Bronchial epithelial cell (primary cell): ENCODE results near the gene ZSCAN25. TPM values are rescaled to one million over a fixed set of nuclear protein-coding genes. Genes with fewer than 3 reads are reported as not detected.

Experiments
- DNase-seq: peaks from one replicate; pipeline ENCODE4 v3.0.0-alpha.2; 2010; ENCODE audit warnings: low read depth
- FAIRE-seq: peaks from 2 replicates; lab custom pipeline; 2011; peaks lifted over from hg19 to GRCh38; lab: Jason Lieb, UNC
- H3K27me3 ChIP-seq: 2 replicates; pipeline ENCODE4 v1.5.1; 2011; ENCODE audit warnings: low read length; ENCODE audit not compliant: control insufficient read depth, insufficient read depth
- H3K36me3 ChIP-seq: 2 replicates; pipeline ENCODE4 v1.5.1; 2011; ENCODE audit warnings: low read length; ENCODE audit not compliant: control insufficient read depth, insufficient read depth
- H3K4me3 ChIP-seq: 2 replicates; pipeline ENCODE4 v1.5.1; 2011; ENCODE audit warnings: mild to moderate bottlenecking, low read depth, low read length, control low read depth
- total RNA-seq: library from RNA; depleted of rRNA; stranded (reverse); fragments of >200 nt; gene quantifications from 2 replicates; pipeline ENCODE4 v1.2.1, GENCODE V29; 2014
- TF ChIP-seq, protein P1 (sequence below): IDR thresholded peaks from 2 replicates; pipeline ENCODE4 v1.5.1; 2011; ENCODE audit warnings: mild to moderate bottlenecking, moderate library complexity, low read length, control low read depth, inconsistent platforms; ENCODE audit not compliant: insufficient read depth, severe bottlenecking

Gene ZSCAN25
- total RNA-seq, 1 donor from 2014 or later = 12.4 TPM

DNA sequence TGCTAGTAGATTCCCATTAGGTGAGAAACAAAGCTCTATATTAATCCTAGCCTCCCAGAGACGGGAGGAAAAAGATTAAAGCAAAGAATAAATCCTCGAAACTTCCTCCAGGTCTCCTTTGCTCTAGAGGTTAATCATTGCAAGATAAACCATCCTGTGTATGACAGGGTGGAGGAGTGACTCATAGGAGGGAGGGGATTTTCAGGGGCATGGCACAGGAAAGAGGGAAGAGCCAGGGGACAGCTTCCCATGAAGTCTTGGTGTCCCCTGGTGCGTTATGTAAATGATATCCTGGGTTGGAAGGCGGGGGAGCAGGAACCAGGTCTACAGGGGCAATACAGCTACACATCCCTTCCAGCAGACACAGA is 62.3 kb downstream of the ZSCAN25 start:
- no peaks in the 10 kb centered on the region for H3K27me3 ChIP-seq
- no peak for FAIRE-seq
- H3K4me3 ChIP-seq = peak overlapping the region; percentile 21
- peak; percentile 80 for DNase-seq
- TF ChIP-seq, protein P1, sequence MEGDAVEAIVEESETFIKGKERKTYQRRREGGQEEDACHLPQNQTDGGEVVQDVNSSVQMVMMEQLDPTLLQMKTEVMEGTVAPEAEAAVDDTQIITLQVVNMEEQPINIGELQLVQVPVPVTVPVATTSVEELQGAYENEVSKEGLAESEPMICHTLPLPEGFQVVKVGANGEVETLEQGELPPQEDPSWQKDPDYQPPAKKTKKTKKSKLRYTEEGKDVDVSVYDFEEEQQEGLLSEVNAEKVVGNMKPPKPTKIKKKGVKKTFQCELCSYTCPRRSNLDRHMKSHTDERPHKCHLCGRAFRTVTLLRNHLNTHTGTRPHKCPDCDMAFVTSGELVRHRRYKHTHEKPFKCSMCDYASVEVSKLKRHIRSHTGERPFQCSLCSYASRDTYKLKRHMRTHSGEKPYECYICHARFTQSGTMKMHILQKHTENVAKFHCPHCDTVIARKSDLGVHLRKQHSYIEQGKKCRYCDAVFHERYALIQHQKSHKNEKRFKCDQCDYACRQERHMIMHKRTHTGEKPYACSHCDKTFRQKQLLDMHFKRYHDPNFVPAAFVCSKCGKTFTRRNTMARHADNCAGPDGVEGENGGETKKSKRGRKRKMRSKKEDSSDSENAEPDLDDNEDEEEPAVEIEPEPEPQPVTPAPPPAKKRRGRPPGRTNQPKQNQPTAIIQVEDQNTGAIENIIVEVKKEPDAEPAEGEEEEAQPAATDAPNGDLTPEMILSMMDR = no peak
- no peaks in the 10 kb centered on the region for H3K36me3 ChIP-seq

DNA sequence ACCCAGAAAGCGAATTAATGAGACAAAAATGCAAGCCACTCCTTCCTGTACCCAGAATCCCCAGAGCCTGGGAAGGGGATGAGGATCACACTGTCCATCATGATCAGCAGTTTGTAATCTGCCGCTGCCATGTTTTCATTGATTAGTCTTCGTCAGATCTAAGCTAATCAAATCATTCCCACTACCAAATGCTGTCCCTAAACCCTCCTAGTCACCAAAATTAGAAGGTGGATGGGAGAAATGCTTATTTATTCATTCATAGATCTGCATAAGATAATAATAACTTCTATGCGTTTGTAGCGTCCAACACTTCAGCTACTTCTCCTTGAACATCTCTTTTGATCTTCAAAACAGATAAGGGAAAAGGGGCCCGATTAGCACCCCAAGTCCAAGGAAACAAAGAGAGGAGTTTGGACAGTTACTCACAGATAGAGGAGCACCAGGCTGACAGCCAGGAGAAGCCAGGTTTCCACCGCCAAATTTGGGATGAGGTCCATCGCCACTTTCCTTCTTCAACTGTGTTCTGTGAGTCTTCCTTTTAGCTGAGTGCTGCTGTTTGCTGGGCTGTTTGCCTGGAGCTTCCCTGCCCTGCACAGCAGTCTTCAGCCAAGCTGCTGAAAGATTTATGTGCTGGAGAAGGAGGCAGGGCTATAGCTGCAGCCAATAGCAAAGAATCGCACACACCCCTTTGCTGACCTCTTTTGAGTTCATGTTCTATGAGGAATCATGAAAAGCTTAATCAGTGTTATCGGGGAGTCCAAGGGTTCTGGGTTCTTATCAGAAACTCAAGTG is 62.9 kb downstream of the ZSCAN25 start, which contains the start of gene CYP3A5:
Gene CYP3A5 (minus strand): TSS at position 597 of the 792 bp plus-strand sequence. CDS start 100 bp downstream, at position 497.
- Histone ChIP-seq H3K36me3 (no peaks in the 10 kb centered on the region), H3K4me3 (peak within 1 kb of the TSS; percentile 21), H3K27me3 (no peaks in the 10 kb centered on the region)
- peak; percentile 13 for DNase-seq
- no peak for FAIRE-seq
- TF ChIP-seq, protein P1 = no peak

Other genes with a start within 250 kb of the ZSCAN25 start
- 336 and 569 TPM in 2 replicates for gene ARPC1B, start 242.2 kb upstream of the ZSCAN25 start, total RNA-seq
- gene PDAP1, start 208.3 kb upstream of the ZSCAN25 start, total RNA-seq = 38.2 and 45.1 TPM in 2 replicates
- gene BUD31, start 208.0 kb upstream of the ZSCAN25 start, total RNA-seq = 121 and 232 TPM in 2 replicates
- gene PTCD1, start 178.1 kb upstream of the ZSCAN25 start, total RNA-seq = 10.6 and 11.3 TPM in 2 replicates
- gene CPSF4, start 178.0 kb upstream of the ZSCAN25 start, total RNA-seq = 48.3 and 54.5 TPM in 2 replicates
- gene ATP5MF, start 150.8 kb upstream of the ZSCAN25 start, total RNA-seq = 241 and 333 TPM in 2 replicates
- 2.9 and 4.1 TPM in 2 replicates for gene ZNF789, start 144.1 kb upstream of the ZSCAN25 start, total RNA-seq
- 20.4 and 24.2 TPM in 2 replicates for gene ZNF394, start 116.7 kb upstream of the ZSCAN25 start, total RNA-seq
- gene ZKSCAN5, start 112.3 kb upstream of the ZSCAN25 start, total RNA-seq = 10.3 and 10.5 TPM in 2 replicates
- 4.5 and 5.5 TPM in 2 replicates for gene FAM200A, start 64.8 kb upstream of the ZSCAN25 start, total RNA-seq
- 46.6 and 51.1 TPM in 2 replicates for gene ZNF655, start 58.3 kb upstream of the ZSCAN25 start, total RNA-seq
- 0.53 and 0.77 TPM in 2 replicates for gene TMEM225B, start 18.7 kb upstream of the ZSCAN25 start, total RNA-seq
- gene CYP3A5, start 63.0 kb downstream of the ZSCAN25 start, total RNA-seq = 3.7 and 30.2 TPM in 2 replicates
- gene CYP3A7, start 118.2 kb downstream of the ZSCAN25 start, total RNA-seq = not detected in 2 replicates
- gene CYP3A4, start 167.2 kb downstream of the ZSCAN25 start, total RNA-seq = 0.26 TPM in 1 of 2 replicates, not detected in the other
- not detected in 2 replicates for gene CYP3A43, start 211.1 kb downstream of the ZSCAN25 start, total RNA-seq